HUDEP-2 (cell line): ENCODE data around the gene STAM2.
"Not testable (repeated sequence)": the region's sequence is repeated elsewhere in the genome, so short reads cannot be mapped to it uniquely, and the experiment has no call there.

Source experiments
- DNase-seq, 76 experiments: peaks; one replicate each; lab custom pipeline; 2025; ENCODE audit not compliant: unreplicated experiment in 76 of 76; lab: John Stamatoyannopoulos, UW

STAM2 gene

DNA sequence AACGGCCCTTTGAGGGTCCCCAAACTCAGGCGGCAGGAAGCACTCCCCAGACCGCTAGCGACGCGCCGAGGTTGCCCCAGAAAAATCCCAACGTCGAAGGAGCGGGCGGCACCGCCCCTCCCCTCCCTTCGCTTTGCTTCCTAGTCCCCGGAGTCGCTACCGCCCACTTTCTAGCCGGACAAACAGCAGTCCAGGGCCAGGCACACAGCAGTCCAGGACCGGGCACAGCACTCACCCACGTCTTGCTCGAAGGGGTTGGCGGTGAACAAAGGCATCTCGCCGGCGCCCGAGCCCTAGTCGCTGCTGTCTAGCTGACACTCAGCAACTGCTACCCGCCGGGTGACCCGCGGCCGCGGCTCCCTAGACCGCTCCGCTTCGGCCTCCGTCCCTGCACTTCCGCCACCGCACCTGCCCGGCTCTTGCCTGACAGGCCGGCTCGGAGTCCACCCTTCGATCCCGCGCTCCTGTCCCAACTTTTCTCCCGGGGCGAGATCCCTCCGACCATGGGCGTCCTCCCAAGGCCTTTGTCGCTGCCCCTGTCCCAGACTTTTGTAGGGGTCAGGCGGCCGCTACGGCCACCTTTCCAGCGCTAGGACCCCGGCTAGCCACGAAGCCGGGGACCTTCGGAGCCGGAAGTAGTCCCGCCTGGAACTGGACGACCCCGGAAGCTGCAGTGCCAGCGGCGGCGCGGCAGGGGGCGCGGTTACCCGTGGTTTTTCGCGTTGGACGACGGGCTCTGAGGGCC lies at the start of gene STAM2:
Gene STAM2, minus strand, starts transcription at position 396 of the 745 bp plus-strand sequence. Its CDS starts 121 bp downstream, at position 275.
- DNase-seq: peak; percentile 10 to 97 (median 85)

DNA sequence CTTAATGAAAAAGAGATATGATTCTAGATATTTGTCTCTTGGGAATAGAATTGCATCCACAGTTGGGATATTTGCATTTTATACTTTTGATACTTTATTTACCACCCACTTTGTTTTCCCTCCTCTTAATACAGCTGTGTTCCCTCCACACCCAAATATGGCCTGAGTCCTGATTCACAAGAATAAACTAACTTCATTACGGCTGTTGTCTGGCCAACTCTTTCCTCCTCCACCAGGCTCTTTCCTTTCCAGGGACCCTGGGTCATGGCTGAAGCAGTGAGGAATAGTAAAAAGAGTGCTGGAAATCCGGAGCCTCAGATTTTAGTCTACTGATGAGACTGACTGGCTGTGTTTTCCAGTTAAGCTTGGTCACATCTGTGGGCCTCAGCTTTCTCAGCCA lies 48.4 kb upstream of the STAM2 start:
- no peak for DNase-seq

DNA sequence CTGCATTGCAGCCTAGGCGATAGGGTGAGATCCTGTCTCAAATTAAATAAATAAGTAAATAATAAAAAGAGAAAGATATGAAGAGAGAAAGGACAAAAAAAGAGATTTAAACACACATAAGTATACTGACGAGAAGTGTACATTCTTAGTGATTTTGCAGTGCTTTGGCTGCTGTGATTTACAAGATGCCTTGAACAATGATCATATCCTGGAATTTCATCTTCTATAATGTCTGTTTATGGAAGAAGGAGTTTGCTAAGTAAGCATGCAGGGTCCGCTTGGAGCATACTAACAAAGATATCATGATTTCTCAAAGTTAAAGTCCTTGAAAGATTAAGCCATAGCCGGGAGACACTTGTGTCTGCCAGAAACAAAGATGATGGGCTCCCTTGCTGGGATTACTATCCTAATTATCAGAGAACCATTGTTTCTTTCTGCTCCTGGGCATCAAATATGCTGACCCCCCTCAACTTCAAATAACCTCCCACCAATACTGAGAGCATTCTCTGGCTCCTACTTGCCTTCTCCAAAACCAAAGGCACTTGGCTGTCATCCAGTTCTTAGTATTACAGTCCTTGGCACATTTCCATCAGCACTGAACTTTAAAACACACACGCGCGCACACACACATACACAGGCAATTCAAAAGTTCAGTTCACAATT lies 47.5 kb upstream of the STAM2 start:
- peak in 25 of 76 experiments; percentile 1 to 41 (median 10) for DNase-seq

DNA sequence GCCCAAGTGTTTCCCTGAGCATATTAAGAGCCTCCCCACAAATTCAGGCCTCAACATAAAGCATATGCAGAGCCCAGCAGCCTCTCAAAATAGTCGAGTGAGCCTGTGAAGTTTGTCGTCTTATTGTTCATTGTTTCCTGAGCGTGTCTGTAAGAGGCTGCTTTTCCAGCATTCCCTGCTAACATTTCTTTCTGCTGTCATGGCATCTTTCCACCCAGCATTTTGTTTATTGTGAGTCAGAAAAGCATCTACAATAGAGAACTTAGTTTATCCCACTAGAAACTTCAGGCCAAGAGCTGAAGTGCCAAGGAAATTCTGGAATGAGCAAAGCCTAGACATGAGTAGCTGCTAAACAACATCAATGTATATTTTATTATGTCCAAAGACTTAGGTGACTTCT lies 46.3 kb upstream of the STAM2 start:
- DNase-seq: no peak

DNA sequence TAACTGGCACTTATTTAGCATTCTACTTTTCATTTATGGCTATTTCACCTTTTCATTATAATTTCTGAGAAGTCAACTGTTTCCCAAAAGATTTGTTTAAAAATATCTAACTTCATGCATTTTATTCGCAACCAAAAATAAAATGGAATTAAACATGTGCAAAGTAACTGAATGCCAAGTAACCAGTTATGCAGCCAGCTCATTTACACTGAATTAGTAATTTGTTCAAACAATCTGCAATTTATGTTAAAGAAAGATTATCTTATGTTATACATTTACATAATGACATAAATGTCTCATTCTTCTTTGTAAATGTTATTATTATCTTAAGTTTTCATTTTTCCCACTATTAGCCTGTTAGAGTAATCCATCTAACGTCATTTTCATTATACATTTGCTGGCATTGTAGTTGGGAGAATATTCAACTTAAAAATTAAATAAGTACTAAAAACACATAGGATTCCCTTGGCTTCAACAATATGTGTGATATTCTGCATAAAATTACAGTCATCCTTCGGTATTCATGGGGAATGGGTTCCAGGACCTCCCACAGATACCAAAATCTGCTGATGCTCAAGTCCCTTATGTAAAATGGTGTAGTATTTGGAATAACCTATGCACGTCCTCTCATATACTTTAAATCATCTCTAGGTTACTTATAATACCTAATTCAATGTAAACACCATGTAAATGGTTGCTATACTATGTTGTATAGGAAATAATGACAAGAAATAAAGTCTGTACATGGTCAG lies 43.7 kb upstream of the STAM2 start:
- no peak for DNase-seq

DNA sequence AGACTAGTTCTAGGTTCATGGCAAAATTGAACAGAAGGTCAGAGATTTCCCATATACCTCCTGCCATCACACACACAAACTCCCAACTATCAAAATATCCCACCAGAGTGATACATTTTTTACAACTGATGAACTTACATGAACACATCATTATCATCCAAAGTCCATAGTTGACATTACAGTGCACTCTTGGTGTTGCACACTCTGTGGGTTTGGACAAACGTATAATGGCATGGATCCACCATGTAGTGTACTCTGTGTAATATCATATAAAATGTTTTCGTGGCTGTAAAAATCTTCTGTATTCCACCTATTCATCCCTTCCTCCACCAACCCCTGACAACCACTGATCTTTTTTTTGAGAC lies 25.9 kb upstream of the STAM2 start:
- no peak for DNase-seq

DNA sequence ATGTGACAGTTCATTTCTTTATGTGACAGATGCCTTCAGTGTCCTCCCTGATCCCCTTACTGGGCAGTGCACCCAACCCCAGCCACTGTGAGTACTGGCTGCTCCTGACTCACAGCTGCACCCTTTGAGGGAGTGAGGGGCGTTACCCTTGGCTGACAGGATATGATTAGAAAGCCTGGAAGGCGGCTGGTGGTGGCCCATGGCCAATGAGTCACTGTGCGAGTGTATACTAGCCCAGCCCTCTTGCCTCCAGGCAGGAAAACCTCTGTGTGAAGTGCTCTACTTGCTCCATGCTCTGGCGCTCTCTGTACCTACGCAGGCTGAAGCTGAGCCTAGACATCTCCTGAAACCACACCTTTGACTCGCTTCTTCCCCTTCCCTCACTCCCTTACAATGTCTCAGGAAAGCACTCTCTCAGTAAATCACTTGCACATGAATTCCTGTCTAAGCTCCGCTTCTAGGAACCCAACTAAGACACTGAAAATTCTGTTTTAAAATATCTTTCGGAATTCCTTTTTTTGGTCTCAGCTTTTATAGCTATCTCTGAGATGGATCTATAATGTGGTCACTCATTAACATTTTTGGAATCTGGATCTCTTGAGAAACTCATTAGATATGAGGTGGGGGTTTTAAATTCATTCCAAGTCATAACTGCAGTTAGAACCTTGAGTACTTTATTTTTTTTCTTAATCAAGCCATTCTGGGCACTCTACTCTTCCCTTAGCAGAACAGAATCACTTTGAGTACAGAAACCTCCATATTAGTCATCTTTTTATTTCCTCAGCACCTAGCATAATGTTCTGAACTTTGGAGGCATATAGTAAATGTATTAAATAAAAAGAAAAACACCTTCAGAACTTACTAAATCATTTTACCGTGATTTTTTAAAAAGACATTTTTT lies 25.3 kb upstream of the STAM2 start:
- peak in 75 of 76 experiments; percentile 4 to 98 (median 91) for DNase-seq

DNA sequence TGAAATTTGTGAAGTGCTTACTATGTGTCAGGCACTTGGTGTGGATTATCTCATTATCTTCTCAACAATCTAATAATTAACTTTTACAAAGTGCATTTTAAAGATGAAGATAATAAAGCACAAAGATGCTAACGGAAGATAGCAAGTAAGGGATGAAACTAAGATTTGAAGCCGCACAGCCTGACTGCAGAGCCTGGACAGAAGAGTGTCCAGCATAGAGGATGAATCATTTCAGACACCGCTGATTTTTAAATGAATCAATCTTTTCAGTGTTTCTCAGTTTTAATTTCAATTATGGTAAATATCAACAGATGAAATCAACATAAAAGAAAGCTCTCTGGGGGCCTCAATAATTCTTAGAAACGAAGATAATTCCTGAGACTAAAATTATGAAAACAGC lies 24.5 kb upstream of the STAM2 start:
- no peak for DNase-seq

DNA sequence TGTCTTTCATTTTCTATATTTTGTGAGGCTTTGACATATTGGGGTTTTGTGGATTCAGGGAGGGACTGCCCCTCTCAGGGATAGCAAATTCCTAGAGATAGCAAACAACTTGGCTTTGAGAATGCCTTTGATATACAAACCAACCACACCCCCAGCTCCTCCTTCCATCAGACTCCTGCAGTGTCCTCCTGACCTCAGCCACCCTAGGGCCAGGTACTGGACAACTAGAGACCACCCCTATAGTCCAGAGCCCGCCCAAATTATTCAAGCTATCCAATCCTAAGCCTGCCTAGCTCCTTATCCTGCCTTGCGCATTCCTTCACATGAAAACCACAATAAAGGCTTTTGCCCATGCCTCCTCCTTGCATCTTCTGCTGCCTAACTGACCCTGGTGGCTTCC lies 22.9 kb upstream of the STAM2 start:
- DNase-seq: no peak

DNA sequence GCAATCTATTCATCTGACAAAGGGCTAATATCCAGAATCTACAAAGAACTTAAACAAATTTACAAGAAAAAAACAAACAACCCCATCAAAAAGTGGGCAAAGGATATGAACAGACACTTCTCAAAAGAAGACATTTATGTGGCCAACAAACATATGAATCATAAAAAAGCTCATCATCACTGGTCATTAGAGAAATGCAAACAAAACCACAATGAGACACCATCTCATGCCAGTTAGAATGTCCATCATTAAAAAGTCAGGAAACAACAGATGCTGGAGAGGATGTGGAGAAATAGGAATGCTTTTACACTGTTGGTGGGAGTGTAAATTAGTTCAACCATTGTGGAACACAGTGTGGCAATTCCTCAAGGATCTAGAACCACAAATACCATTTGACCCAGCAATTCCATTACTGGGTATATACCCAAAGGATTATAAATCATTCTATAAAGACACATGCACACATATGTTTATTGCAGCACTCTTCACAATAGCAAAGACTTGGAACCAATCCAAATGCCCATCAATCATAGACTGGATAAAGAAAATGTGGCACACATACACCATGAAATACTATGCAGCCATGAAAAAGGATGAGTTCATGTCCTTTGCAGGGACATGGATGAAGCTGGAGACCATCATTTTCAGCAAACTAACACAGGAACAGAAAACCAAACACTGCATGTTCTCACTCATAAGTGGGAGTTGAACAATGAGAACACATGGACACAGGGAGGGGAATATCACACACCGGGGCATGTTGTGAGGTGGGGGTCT lies 22.1 kb upstream of the STAM2 start:
- DNase-seq: not testable (repeated sequence)

DNA sequence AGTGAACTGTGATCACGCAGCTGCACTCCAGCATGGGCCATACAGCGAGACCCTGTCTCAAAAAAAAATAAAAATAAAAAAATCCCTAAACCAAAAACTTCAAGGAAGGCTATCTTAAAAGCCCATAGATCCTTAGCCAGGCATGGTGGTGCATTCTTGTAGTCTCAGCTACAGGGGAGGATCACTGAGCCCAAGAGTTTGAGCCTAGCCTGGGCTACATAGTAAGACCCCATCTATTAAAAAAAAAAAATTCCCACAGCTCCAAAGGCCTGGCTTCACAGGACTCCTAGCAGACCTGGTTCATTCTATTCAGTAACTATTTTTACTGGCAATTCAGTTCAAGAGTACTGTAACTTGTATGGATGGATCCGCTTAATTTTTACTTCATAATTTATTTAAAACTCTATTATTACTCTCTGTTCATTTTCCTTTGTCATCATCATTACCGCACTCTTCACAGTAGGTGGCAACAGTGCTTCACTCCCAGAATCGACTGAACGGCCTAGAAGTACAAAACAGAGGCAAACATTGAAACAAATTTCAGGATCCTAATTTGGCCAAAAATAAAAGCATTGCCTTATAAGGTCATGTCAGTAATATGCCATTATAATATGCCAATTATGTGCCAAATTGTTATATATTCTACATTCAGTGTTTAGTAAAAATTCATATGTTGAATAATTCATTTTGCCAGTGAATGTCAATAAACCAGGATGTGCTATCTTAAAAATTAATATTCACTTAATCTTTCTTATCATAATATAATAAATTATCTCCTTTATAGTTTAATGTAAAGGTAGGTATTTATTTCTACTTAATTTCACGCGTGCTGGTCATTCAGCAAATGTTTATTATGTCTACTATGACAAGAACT lies 14.3 kb upstream of the STAM2 start:
- DNase-seq: peak in 43 of 76 experiments; percentile 1 to 54 (median 28)

DNA sequence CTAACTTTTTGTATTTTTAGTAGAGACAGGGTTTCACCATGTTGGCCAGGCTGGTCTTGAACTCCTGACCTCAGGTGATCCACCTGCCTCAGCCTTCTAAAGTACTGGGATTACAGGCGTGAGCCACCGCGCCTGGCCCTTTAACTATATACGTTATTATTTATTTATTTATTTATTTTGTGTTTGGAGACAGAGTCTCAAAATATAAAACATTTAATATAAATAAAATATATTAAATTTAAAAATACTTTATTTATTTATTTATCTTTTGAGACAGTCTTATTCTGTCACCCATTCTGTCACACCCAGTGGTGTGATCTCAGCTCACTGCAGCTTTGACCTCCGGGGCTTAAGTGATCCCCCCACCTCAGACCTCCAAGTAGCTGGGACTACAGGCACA lies 11.2 kb upstream of the STAM2 start:
- not testable (repeated sequence) for DNase-seq

DNA sequence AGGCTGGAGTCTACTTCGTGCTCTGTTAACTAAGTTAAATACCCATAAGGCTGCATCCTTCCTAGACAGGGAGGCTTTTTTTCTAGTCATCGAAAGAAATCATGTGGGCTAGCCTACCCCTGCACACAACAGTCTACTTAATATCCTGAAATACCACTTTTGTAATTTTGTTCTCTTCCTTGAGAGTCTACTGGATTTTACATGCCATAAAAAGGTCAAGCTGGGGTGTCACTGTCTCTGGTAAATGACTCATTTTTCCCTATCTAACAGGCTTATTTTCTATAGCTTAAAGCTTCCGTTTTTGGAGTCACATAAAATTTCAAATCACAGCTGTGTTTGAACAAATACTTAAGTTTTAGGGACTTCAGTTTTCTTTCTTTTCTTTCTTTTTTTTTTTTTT lies 10.7 kb upstream of the STAM2 start:
- no peak for DNase-seq

DNA sequence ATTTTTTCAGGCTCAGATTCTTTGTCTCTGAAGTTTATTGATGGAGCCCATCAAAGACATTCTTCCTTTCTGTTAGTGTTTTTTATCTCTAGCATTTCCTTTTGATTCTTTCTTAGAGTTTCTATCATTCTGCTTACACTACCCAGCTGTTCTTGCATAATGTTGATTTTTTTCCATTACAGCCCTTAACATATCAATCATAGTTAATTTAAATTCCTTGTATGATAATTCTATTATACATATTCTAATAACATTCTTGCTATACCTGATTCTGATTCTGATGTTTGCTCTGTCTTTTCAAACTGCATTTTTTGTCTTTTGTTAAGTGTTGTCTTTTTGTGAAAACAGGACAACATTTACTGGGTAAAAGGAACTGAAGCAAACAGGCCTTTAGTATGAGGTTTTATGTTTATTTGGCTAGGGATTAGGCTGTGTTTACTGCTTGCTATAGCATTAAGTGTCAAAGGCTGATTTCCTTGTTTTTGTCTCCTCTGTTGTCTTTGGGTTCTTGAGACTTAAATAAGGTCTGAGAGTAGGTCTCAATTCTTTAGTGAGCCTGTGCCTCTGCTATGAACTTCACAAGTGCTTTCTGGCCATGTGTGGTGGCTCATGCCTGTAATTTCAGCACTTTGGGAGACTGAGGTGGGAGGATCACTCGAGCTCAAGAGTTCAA lies 8.0 kb upstream of the STAM2 start:
- no peak for DNase-seq

DNA sequence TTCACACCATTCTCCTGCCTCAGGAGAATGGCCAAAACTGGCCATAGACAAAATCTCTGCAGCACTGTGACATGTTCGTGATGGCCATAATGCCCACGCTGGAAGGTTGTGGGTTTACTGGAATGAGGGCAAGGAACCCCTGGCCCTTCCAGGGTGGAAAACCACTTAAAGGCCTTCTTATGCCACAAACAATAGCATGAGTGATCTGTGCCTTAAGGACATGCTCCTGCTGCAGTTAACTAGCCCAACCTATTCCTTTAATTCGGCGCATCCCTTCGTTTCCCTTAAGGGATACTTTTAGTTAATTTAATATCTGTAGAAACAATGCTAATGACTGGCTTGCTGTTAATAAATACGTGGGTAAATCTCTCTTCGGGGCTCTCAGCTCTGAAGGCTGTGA lies 2.1 kb upstream of the STAM2 start:
- not testable (repeated sequence) for DNase-seq

DNA sequence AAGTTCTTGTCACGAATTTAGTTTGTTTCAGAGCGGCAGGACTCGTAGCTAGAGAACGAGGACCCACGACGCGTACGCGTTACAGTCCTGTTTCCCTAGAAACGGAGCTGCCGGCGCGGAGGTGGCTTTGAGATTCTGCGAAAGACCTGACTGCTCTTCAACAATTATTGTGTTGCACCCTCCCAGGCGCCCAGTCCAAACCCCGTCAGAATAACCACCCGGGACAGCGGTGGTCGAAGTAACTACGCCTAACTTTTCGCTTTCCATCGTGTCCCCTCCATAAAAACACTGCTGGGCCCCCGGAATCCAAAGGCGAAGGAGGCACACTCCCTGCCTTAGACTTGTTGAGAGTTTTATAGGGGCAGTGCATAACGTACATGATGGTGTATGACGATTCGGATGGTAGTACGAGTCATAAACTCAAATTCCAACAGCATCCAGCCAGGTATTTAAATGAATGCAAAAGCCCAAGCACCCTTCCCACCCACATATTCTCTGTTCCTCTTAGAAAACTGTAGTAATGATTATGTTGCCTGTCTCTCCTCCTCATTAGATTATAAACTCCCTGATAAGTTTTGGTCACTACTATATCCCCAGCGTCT lies 651 bp upstream of the STAM2 start:
- DNase-seq: peak in 3 of 76 experiments; percentile 34 to 44 (median 39)

DNA sequence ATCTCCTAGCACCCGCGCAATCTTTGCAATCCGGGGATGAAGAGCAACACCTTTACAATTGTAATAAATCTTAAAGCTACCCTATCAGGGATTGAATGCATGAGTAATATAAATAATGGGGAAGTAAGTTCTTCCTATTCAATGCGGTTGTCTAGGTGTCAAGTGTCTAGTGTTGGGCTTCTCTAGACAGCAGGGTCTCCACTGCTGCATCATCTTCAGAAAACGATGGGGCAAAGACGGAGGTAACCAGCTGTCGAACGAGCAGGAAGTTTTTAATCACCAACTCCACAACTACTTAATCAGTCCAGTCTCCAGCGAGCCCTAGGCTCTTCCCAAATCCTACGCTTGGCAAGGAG lies 573 bp downstream of the STAM2 start:
- DNase-seq: no peak

DNA sequence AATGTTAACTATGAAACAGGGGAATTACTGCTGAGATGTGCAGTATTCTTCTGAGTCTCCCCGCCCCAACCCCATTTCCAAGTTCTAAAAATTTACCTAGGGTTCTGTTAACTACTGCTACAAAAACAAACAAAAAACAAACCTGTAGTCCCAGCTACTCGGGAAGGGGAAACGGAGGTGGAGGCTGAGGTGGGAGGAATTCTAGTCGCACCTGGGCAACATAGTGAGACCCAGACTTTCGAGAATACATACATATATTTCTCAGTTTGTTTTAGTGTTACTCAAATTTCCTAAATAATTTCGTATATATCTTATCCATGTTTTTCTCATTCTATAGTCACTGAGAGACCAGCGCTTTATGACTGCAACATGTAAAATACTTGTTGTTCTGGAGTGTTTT lies 989 bp downstream of the STAM2 start:
- no peak for DNase-seq
